ENCODE results near the gene ASTN2. TPM values are rescaled to one million over a fixed set of nuclear protein-coding genes. Genes with fewer than 3 reads are reported as not detected.

Gene ASTN2
- total and polyA plus RNA-seq, 10 donors = 0.87 to 6.1 (median 3.7) TPM

DNA sequence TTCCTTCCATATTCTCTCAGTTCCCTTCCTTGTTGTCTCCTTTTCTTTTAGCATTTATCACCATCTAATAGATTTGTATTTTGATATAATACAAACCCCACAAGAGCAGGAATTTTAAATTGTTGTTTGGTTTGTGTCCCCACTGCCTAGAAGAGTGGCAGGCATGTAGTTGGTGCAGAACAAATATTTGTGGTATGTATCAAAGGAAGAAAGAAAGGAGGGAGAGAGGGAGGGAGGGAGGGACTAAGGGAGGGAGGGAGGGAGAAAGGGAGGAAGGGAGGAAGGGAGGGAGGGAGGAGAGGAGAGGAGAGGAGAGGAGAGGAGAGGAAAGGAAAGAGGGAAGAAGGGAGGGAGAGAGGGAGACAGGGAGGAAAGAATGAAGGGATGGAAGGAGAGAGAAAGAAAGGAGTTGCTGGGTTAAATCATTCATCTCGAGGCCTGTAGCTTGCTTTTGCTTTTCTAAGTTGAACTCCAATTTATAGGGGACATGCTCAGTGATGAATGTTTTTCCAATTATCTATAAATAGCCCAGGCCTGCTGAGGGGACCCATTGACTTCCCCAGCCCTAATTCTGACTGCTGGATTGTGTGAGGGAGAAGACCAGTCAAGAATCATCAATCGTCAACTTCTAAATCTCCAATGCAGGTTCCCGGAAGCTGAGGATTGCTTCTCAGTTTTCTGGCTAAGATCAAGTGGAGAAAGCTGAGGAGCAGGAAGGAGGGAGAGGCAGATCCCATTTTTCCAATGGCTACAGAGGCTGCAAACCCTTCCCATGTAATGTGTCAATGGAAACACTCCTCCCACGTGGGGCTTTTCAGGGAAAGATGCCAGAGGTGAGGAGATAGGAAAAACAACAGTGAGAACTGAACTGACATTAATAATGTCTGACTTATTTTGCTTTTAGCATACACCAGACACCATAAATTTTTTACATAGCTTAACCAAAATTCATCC is 320.7 kb downstream of the ASTN2 start:
- Histone ChIP-seq H3K36me3 (no peaks in the 10 kb centered on the region), H3K4me1 (no peaks in the 10 kb centered on the region), H3K4me3 (no peak overlapping the region), H3K27ac (no peak overlapping the region), H3K9me3 (no peaks in the 10 kb centered on the region), H3K27me3 (replicated peaks in 1 of 7) (no peaks in the 10 kb centered on the region)
- TF ChIP-seq POLR2A (IDR thresholded peaks at IDR 0.05) = no peak
- TF ChIP-seq POLR2AphosphoS5 (IDR thresholded peaks at IDR 0.05) = no peak
- TF ChIP-seq, protein P1, sequence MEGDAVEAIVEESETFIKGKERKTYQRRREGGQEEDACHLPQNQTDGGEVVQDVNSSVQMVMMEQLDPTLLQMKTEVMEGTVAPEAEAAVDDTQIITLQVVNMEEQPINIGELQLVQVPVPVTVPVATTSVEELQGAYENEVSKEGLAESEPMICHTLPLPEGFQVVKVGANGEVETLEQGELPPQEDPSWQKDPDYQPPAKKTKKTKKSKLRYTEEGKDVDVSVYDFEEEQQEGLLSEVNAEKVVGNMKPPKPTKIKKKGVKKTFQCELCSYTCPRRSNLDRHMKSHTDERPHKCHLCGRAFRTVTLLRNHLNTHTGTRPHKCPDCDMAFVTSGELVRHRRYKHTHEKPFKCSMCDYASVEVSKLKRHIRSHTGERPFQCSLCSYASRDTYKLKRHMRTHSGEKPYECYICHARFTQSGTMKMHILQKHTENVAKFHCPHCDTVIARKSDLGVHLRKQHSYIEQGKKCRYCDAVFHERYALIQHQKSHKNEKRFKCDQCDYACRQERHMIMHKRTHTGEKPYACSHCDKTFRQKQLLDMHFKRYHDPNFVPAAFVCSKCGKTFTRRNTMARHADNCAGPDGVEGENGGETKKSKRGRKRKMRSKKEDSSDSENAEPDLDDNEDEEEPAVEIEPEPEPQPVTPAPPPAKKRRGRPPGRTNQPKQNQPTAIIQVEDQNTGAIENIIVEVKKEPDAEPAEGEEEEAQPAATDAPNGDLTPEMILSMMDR (IDR thresholded peaks at IDR 0.05 in 8 of 11, conservative IDR thresholded peaks at IDR 0.05 in 3 of 11) = no peak
- DNase-seq = no peak
- intact Hi-C loops (cut with DNase I; ENCODE audit: low total_unique reads) = no loop called here
- WGBS, 5 donors = 53 to 66% (median 66%) methylated on average over 4 of the region's 4 CpGs

DNA sequence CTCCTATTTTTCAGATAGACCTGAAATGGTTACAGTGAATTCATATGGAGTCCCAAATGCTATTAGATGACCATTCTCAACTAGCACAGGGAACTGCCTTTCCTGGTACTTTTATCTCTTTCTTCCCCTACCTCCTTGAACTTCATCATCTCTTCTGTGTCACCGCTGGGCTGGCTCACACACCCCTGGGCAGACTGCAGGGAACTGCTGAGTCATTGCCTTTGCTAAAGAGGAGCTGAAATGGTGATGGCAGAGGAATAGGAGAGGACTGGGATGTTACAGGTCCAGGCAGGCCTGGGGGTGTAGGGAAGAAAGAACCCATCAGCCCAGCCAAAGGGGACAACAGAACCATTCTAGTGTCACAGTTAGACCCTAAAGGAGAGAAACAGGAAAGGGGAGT is 322.3 kb downstream of the ASTN2 start:
- no peaks in the 10 kb centered on the region for H3K9me3 ChIP-seq
- H3K27ac ChIP-seq = no peak overlapping the region
- no peaks in the 10 kb centered on the region for H3K4me1 ChIP-seq
- no peaks in the 10 kb centered on the region for H3K27me3 ChIP-seq (replicated peaks in 1 of 7)
- H3K4me3 ChIP-seq = no peak overlapping the region
- TF ChIP-seq POLR2AphosphoS5 (IDR thresholded peaks at IDR 0.05) = no peak
- TF ChIP-seq POLR2A (IDR thresholded peaks at IDR 0.05) = no peak
- TF ChIP-seq, protein P1 (IDR thresholded peaks at IDR 0.05 in 8 of 11, conservative IDR thresholded peaks at IDR 0.05 in 3 of 11) = no peak
- DNase-seq = no peak
- intact Hi-C loops (cut with DNase I; ENCODE audit: low total_unique reads) = no loop called here
- 0 to 21% (median 7%) methylated on average over 1 of the region's 1 CpG for WGBS, 5 donors
- H3K36me3 ChIP-seq = no peaks in the 10 kb centered on the region

DNA sequence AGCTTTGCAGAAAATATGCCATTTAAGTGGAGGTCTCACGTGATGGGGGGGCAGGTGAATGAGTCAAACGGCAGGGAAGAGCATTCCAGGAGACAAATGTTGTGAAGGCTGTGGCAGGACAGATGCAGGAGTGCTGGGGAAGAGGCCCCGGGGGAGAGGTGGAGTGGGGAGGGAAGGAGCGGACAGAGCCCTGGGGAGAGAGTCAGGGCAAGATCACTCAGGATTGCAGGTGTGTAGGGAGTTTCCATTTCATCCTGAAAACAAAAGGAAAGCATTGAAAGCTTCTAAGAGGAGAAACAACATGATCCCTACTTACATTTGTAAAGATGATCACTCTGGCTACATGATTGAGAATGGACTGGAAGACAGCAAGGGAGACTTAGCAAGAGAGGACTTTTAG is 323.3 kb downstream of the ASTN2 start:
- WGBS, 5 donors = 55 to 81% (median 64%) methylated on average over 4 of the region's 4 CpGs
- no peaks in the 10 kb centered on the region for H3K9me3 ChIP-seq
- H3K36me3 ChIP-seq = no peaks in the 10 kb centered on the region
- H3K27me3 ChIP-seq (replicated peaks in 1 of 7) = no peaks in the 10 kb centered on the region
- no peak overlapping the region for H3K4me3 ChIP-seq
- no peak for DNase-seq
- TF ChIP-seq, protein P1 (IDR thresholded peaks at IDR 0.05 in 8 of 11, conservative IDR thresholded peaks at IDR 0.05 in 3 of 11) = no peak
- intact Hi-C loops (cut with DNase I; ENCODE audit: low total_unique reads) = no loop called here
- no peak overlapping the region for H3K27ac ChIP-seq
- no peaks in the 10 kb centered on the region for H3K4me1 ChIP-seq

- no peak for DNase-seq
- Histone ChIP-seq H3K9me3 (no peaks in the 10 kb centered on the region), H3K36me3 (no peaks in the 10 kb centered on the region), H3K4me1 (no peaks in the 10 kb centered on the region), H3K27ac (no peak overlapping the region), H3K4me3 (no peak overlapping the region), H3K27me3 (replicated peaks in 1 of 7) (no peaks in the 10 kb centered on the region)
- intact Hi-C loops (cut with DNase I; ENCODE audit: low total_unique reads) = no loop called here
- 76 to 88% (median 81%) methylated on average over 6 of the region's 6 CpGs for WGBS, 5 donors
- TF ChIP-seq, protein P1 (IDR thresholded peaks at IDR 0.05 in 8 of 11, conservative IDR thresholded peaks at IDR 0.05 in 3 of 11) = no peak
- TF ChIP-seq POLR2A (IDR thresholded peaks at IDR 0.05) = no peak
- TF ChIP-seq POLR2AphosphoS5 (IDR thresholded peaks at IDR 0.05) = no peak
Measured at GRCh38 chr9:117088786-117089185, 326.1 kb downstream of the ASTN2 start.

All from spleen (tissue), 11 donors.